Measurements from ENCODE around the gene G6PC3.

Gene G6PC3

GRCh38 chr17:44091200-44091997, 20.9 kb downstream of the G6PC3 start:
- TF ChIP-seq CTCF (conservative IDR thresholded peaks at IDR 0.05; ENCODE audit: low read depth, low read length) = no peak

GRCh38 chr17:44092051-44092450, 21.5 kb downstream of the G6PC3 start:
- no peak overlapping the region for H3K4me3 ChIP-seq (ENCODE audit: low read length)
- TF ChIP-seq CTCF (conservative IDR thresholded peaks at IDR 0.05; ENCODE audit: low read depth, low read length) = no peak
- DNase-seq (ENCODE audit: low read depth) = no peak

More at GRCh38 chr17:44091200-44091997, 20.9 kb downstream of the G6PC3 start:
- no peak for DNase-seq (ENCODE audit: low read depth)
- no peak overlapping the region for H3K4me3 ChIP-seq (ENCODE audit: low read length)

GRCh38 chr17:44093231-44093900, 22.8 kb downstream of the G6PC3 start:
- DNase-seq (ENCODE audit: low read depth) = no peak
- no peak overlapping the region for H3K4me3 ChIP-seq (ENCODE audit: low read length)

GRCh38 chr17:44094701-44095387, 24.3 kb downstream of the G6PC3 start:
- H3K4me3 ChIP-seq (ENCODE audit: low read length) = no peak overlapping the region
- TF ChIP-seq CTCF (conservative IDR thresholded peaks at IDR 0.05; ENCODE audit: low read depth, low read length) = no peak
- no peak for DNase-seq (ENCODE audit: low read depth)

More at GRCh38 chr17:44093231-44093900, 22.8 kb downstream of the G6PC3 start:
- no peak for TF ChIP-seq CTCF (conservative IDR thresholded peaks at IDR 0.05; ENCODE audit: low read depth, low read length)

- no peak overlapping the region for H3K4me3 ChIP-seq (ENCODE audit: low read length)
- TF ChIP-seq CTCF (conservative IDR thresholded peaks at IDR 0.05; ENCODE audit: low read depth, low read length) = no peak
- DNase-seq (ENCODE audit: low read depth) = no peak
These were observed 24.8 kb downstream of the G6PC3 start for GRCh38 chr17:44095388-44095646.

- DNase-seq (ENCODE audit: low read depth) = peak; percentile 82
- H3K4me3 ChIP-seq (ENCODE audit: low read length) = peak overlapping the region; percentile 23
- TF ChIP-seq CTCF (conservative IDR thresholded peaks at IDR 0.05; ENCODE audit: low read depth, low read length) = peak; percentile 21
These were observed 25.3 kb downstream of the G6PC3 start for GRCh38 chr17:44095647-44096496.

Data from retinal pigment epithelial cell (primary cell).